Ecto neural progenitor cell (in vitro differentiated cells): ENCODE data around the gene TTC21B.

Experiments used
- DNase-seq: peaks from one replicate; pipeline ENCODE4 v3.0.0-alpha.2; 2018; ENCODE audit warnings: low spot score

TTC21B gene

GRCh38 chr2:165835363-165835762 lies 118.2 kb downstream of the TTC21B start:
- DNase-seq = no peak

GRCh38 chr2:165833156-165833555 lies 120.4 kb downstream of the TTC21B start:
- no peak for DNase-seq

GRCh38 chr2:165827921-165828276 lies 125.7 kb downstream of the TTC21B start:
- no peak for DNase-seq

- no peak for DNase-seq
These were observed 126.3 kb downstream of the TTC21B start for GRCh38 chr2:165827016-165827920.

- DNase-seq = no peak
These were observed 128.5 kb downstream of the TTC21B start for GRCh38 chr2:165825041-165825440.
